PC-3 (cell line): ENCODE results near the gene WNK2.

Experiments
- CTCF ChIP-seq: fragments of 300-600 bp; sonication (generic); conservative IDR thresholded peaks from 2 replicates; pipeline ENCODE4 v1.5.1; 2017; ENCODE audit warnings: antibody characterized with exemption, low read depth, mild to moderate bottlenecking, low read length
- EZH2 ChIP-seq: fragments of 300-600 bp; sonication (generic); IDR thresholded peaks from one replicate; pipeline ENCODE4 v1.6.1; 2017; ENCODE audit warnings: antibody characterized with exemption, mild to moderate bottlenecking, low read length; ENCODE audit not compliant: unreplicated experiment
- EZH2phosphoT487 ChIP-seq: fragments of 300-600 bp; sonication (generic); IDR thresholded peaks from 2 replicates; pipeline ENCODE4 v1.6.1; 2018; ENCODE audit warnings: mild to moderate bottlenecking, antibody characterized with exemption, low read length, borderline replicate concordance

- no peak for TF ChIP-seq EZH2
- TF ChIP-seq CTCF, result peak; percentile 67
- TF ChIP-seq EZH2phosphoT487, result no peak
Measured at GRCh38 chr9:93304574-93305496, 120.9 kb downstream of the WNK2 start.
